Astrocyte (in vitro differentiated cells and primary cell): ENCODE results near the gene GRIN2A. TPM values are rescaled to one million over a fixed set of nuclear protein-coding genes. Genes with fewer than 3 reads are reported as not detected.

Experiments
- DNase-seq: peaks from one replicate; pipeline ENCODE4 v3.0.0-alpha.2; 2010; ENCODE audit warnings: low read depth
- FAIRE-seq: peaks from 2 replicates; lab custom pipeline; 2011; peaks lifted over from hg19 to GRCh38; lab: Jason Lieb, UNC
- H2AFZ ChIP-seq: 2 replicates; pipeline ENCODE4 v1.6.0; 2012; ENCODE audit warnings: low read depth, low read length, inconsistent platforms
- H3K27ac ChIP-seq: 2 replicates; pipeline ENCODE4 v1.5.1; 2011; ENCODE audit warnings: low read depth, low read length, inconsistent platforms
- H3K27me3 ChIP-seq: 2 replicates; pipeline ENCODE4 v1.6.0; 2011; ENCODE audit warnings: low read length, inconsistent platforms; ENCODE audit not compliant: insufficient read depth
- H3K36me3 ChIP-seq: 2 replicates; pipeline ENCODE4 v1.5.1; 2011; ENCODE audit warnings: low read length, inconsistent platforms; ENCODE audit not compliant: insufficient read depth
- H3K4me1 ChIP-seq: 2 replicates; pipeline ENCODE4 v1.5.1; 2011; ENCODE audit warnings: low read length, inconsistent platforms; ENCODE audit not compliant: insufficient read depth
- H3K4me2 ChIP-seq: 2 replicates; pipeline ENCODE4 v1.6.0; 2012; ENCODE audit warnings: low read length, inconsistent platforms
- H3K4me3 ChIP-seq: 2 replicates; pipeline ENCODE4 v1.5.1; 2011; ENCODE audit warnings: low read depth, mild to moderate bottlenecking, low read length, inconsistent platforms; ENCODE audit not compliant: insufficient read depth
- H3K79me2 ChIP-seq: 2 replicates; pipeline ENCODE4 v1.6.0; 2012; ENCODE audit warnings: mild to moderate bottlenecking, low read length, inconsistent platforms; ENCODE audit not compliant: insufficient read depth
- H3K9ac ChIP-seq: 2 replicates; pipeline ENCODE4 v1.6.0; 2012; ENCODE audit warnings: mild to moderate bottlenecking, low read length, inconsistent platforms
- H3K9me3 ChIP-seq: 2 replicates; pipeline ENCODE4 v1.5.1; 2012; ENCODE audit warnings: low read depth, mild to moderate bottlenecking, low read length, inconsistent platforms; ENCODE audit not compliant: insufficient read depth
- H4K20me1 ChIP-seq: 2 replicates; pipeline ENCODE4 v1.6.0; 2012; ENCODE audit warnings: low read length, inconsistent platforms; ENCODE audit not compliant: insufficient read depth
- H3K27ac Mint-ChIP-seq: one replicate; pipeline ENCODE4 v1.8.0; 2021; ENCODE audit warnings: mild to moderate bottlenecking, mixed read lengths; ENCODE audit not compliant: unreplicated experiment
- H3K27me3 Mint-ChIP-seq: one replicate; pipeline ENCODE4 v1.8.0; 2021; ENCODE audit warnings: low read depth, mixed read lengths; ENCODE audit not compliant: unreplicated experiment
- H3K36me3 Mint-ChIP-seq: one replicate; pipeline ENCODE4 v1.8.0; 2021; ENCODE audit warnings: low read depth, mixed read lengths; ENCODE audit not compliant: unreplicated experiment
- H3K4me1 Mint-ChIP-seq: one replicate; pipeline ENCODE4 v1.8.0; 2021; ENCODE audit warnings: low read depth, mixed read lengths; ENCODE audit not compliant: unreplicated experiment
- H3K4me3 Mint-ChIP-seq: one replicate; pipeline ENCODE4 v1.8.0; 2021; ENCODE audit warnings: mild to moderate bottlenecking, moderate library complexity, mixed read lengths; ENCODE audit not compliant: unreplicated experiment
- H3K9me3 Mint-ChIP-seq: one replicate; pipeline ENCODE4 v1.8.0; 2021; ENCODE audit warnings: mild to moderate bottlenecking, mixed read lengths; ENCODE audit not compliant: unreplicated experiment
- EZH2 ChIP-seq: IDR thresholded peaks from 2 replicates; pipeline ENCODE4 v1.6.1; 2012; ENCODE audit warnings: mild to moderate bottlenecking, low read length, inconsistent platforms; ENCODE audit not compliant: insufficient read depth
- total RNA-seq: library from RNA; stranded (reverse); gene quantifications from 2 replicates; pipeline ENCODE4 v1.2.1, GENCODE V29; 2021
- TF ChIP-seq, protein P1 (sequence below): IDR thresholded peaks from 2 replicates; pipeline ENCODE4 v1.5.1; 2011; ENCODE audit warnings: low read depth, mild to moderate bottlenecking, inconsistent platforms, low read length, moderate library complexity; ENCODE audit not compliant: insufficient read depth

The GRIN2A gene
- total RNA-seq, 1 donor from 2014 or later: 0.68 TPM

DNA sequence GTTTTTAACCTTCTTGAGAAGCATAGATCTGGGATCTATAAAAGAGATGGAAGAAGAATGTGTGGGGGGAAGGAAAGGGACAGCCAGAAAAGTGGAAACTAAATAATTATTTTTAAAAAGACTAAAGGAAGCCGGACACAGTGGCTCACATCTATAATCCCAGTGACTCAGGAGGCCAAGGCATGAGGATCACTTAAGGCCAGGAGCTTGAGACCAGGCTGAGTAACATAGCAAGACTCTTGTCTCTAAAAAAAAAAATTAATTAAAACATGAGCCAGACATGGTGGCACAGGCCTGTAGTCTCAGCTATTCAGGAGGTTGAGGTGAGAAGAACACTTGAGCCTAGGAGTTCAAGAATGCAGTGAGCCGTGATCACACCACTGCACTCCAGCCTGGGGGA, 335.1 kb downstream of the GRIN2A start:
- DNase-seq (peak; percentile 12), FAIRE-seq (no peak)
- H3K4me1 Mint-ChIP-seq: peaks cover 18% of the 10 kb centered on the region
- no peaks in the 10 kb centered on the region for H3K36me3 Mint-ChIP-seq
- peak overlapping the region; percentile 70 for H3K27ac ChIP-seq
- H3K27ac Mint-ChIP-seq: no peak overlapping the region
- H3K9me3 ChIP-seq: no peaks in the 10 kb centered on the region
- peak overlapping the region; percentile 32 for H3K9ac ChIP-seq
- H4K20me1 ChIP-seq: no peaks in the 10 kb centered on the region
- no peaks in the 10 kb centered on the region for H3K27me3 ChIP-seq
- peaks cover 6% of the 10 kb centered on the region for H3K27me3 Mint-ChIP-seq
- H3K4me3 Mint-ChIP-seq: no peak overlapping the region
- peaks cover 32% of the 10 kb centered on the region for H3K4me1 ChIP-seq
- no peak overlapping the region for H3K4me2 ChIP-seq
- H3K9me3 Mint-ChIP-seq: no peaks in the 10 kb centered on the region
- H3K79me2 ChIP-seq: no peaks in the 10 kb centered on the region
- H3K36me3 ChIP-seq: no peaks in the 10 kb centered on the region
- H3K4me3 ChIP-seq: no peak overlapping the region
- H2AFZ ChIP-seq: no peak overlapping the region
- no peak for TF ChIP-seq EZH2
- TF ChIP-seq, protein P1, sequence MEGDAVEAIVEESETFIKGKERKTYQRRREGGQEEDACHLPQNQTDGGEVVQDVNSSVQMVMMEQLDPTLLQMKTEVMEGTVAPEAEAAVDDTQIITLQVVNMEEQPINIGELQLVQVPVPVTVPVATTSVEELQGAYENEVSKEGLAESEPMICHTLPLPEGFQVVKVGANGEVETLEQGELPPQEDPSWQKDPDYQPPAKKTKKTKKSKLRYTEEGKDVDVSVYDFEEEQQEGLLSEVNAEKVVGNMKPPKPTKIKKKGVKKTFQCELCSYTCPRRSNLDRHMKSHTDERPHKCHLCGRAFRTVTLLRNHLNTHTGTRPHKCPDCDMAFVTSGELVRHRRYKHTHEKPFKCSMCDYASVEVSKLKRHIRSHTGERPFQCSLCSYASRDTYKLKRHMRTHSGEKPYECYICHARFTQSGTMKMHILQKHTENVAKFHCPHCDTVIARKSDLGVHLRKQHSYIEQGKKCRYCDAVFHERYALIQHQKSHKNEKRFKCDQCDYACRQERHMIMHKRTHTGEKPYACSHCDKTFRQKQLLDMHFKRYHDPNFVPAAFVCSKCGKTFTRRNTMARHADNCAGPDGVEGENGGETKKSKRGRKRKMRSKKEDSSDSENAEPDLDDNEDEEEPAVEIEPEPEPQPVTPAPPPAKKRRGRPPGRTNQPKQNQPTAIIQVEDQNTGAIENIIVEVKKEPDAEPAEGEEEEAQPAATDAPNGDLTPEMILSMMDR: no peak

- H3K27ac ChIP-seq: peak overlapping the region; percentile 70
- no peaks in the 10 kb centered on the region for H3K36me3 Mint-ChIP-seq
These were observed 335.7 kb downstream of the GRIN2A start for GRCh38 chr16:9846362-9847099.

More at GRCh38 chr16:9846362-9847099, 335.7 kb downstream of the GRIN2A start:
- no peaks in the 10 kb centered on the region for H3K9me3 Mint-ChIP-seq
- H3K27ac Mint-ChIP-seq: no peak overlapping the region
- no peak for TF ChIP-seq EZH2
- TF ChIP-seq, protein P1: no peak
- DNase-seq (no peak), FAIRE-seq (no peak)
- H3K4me1 Mint-ChIP-seq: peaks cover 18% of the 10 kb centered on the region
- H3K27me3 Mint-ChIP-seq: peaks cover 6% of the 10 kb centered on the region
- Histone ChIP-seq H3K9me3 (no peaks in the 10 kb centered on the region), H3K9ac (peak overlapping the region; percentile 32), H2AFZ (no peak overlapping the region), H3K4me1 (peaks cover 32% of the 10 kb centered on the region), H3K79me2 (no peaks in the 10 kb centered on the region), H3K27me3 (no peaks in the 10 kb centered on the region), H3K4me2 (peak overlapping the region; percentile 51), H4K20me1 (no peaks in the 10 kb centered on the region), H3K4me3 (no peak overlapping the region), H3K36me3 (no peaks in the 10 kb centered on the region)
- H3K4me3 Mint-ChIP-seq: no peak overlapping the region
